CD14-positive monocyte (primary cell): ENCODE measurements around the gene ESF1. TPM values are rescaled to one million over a fixed set of nuclear protein-coding genes. Genes with fewer than 3 reads are reported as not detected.

Experiments
- DNase-seq, 3 donors: peaks; one replicate each; pipeline ENCODE4 v3.0.0-alpha.2; 2011 to 2022
- H2AFZ ChIP-seq: 2 replicates; pipeline ENCODE4 v1.6.0; 2012; ENCODE audit warnings: mild to moderate bottlenecking, low read depth, low read length, inconsistent platforms; ENCODE audit not compliant: insufficient read depth, poor library complexity, severe bottlenecking
- H3K27ac ChIP-seq, 2 donors: 1 replicate in 1 of 2; 2 replicates in 1 of 2; pipeline ENCODE4 v1.5.1; 2012 to 2013; ENCODE audit warnings: low read length in 2 of 2, control low read depth in 1 of 2, inconsistent platforms in 1 of 2, low read depth in 1 of 2, mild to moderate bottlenecking in 1 of 2
- H3K27me3 ChIP-seq, 2 donors: one replicate each; pipeline versions ENCODE4 v1.6.0 to v1.6.1; 2011 to 2013; ENCODE audit warnings: low read length in 2 of 2; ENCODE audit not compliant: control insufficient read depth in 2 of 2, insufficient read depth in 2 of 2
- H3K36me3 ChIP-seq, 2 donors: replicated peaks in 1 of 2; 1 replicate in 1 of 2; 2 replicates in 1 of 2; pipeline versions ENCODE4 v1.5.1 to v1.6.1; 2012 to 2013; ENCODE audit warnings: low read length in 2 of 2, control low read depth in 1 of 2, inconsistent platforms in 1 of 2, mild to moderate bottlenecking in 1 of 2; ENCODE audit not compliant: insufficient read depth in 2 of 2, control insufficient read depth in 1 of 2
- H3K4me1 ChIP-seq, 2 donors: 1 replicate in 1 of 2; 2 replicates in 1 of 2; pipeline versions ENCODE4 v1.5.1 to v1.6.1; 2012 to 2013; ENCODE audit warnings: low read length in 2 of 2, control low read depth in 1 of 2, inconsistent platforms in 1 of 2, mild to moderate bottlenecking in 1 of 2, moderate library complexity in 1 of 2; ENCODE audit not compliant: insufficient read depth in 2 of 2, control insufficient read depth in 1 of 2
- H3K4me2 ChIP-seq: replicated peaks from 2 replicates; pipeline ENCODE3; 2012; ENCODE audit warnings: low read length, moderate library complexity, mild to moderate bottlenecking; ENCODE audit not compliant: poor library complexity, severe bottlenecking; ENCODE audit errors: extremely low read depth
- H3K4me3 ChIP-seq, 3 experiments: fragments of 200-600 bp in 1 of 3; sonication (generic) in 1 of 3; replicated peaks in 1 of 3; 1 replicate in 2 of 3; 2 replicates in 1 of 3; pipeline ENCODE4 v1.5.1; 2011 to 2013; ENCODE audit warnings: low read length in 3 of 3, mild to moderate bottlenecking in 3 of 3, control low read depth in 2 of 3, low read depth in 2 of 3, inconsistent platforms in 1 of 3, moderate library complexity in 1 of 3
- H3K79me2 ChIP-seq: 2 replicates; pipeline ENCODE4 v1.6.0; 2012; ENCODE audit warnings: mild to moderate bottlenecking, control low read depth, inconsistent platforms, low read length, moderate library complexity; ENCODE audit not compliant: insufficient read depth
- H3K9ac ChIP-seq: 2 replicates; pipeline ENCODE4 v1.6.0; 2017; ENCODE audit warnings: low read length, mild to moderate bottlenecking; ENCODE audit not compliant: insufficient read depth, poor library complexity, severe bottlenecking
- H3K9me3 ChIP-seq, 2 donors: replicated peaks in 1 of 2; 1 replicate in 1 of 2; 2 replicates in 1 of 2; pipeline versions ENCODE4 v1.5.1 to v1.6.1; 2012 to 2013; ENCODE audit warnings: low read length in 2 of 2, control low read depth in 1 of 2; ENCODE audit not compliant: control insufficient read depth in 1 of 2, insufficient read depth in 1 of 2
- H4K20me1 ChIP-seq: 2 replicates; pipeline ENCODE4 v1.6.0; 2012; ENCODE audit warnings: mild to moderate bottlenecking, low read length, control low read depth, moderate library complexity; ENCODE audit not compliant: insufficient read depth
- H3K27ac Mint-ChIP-seq, 7 donors: one replicate each; pipeline ENCODE4 v1.8.0; 2020; ENCODE audit warnings: mild to moderate bottlenecking in 7 of 7, mixed read lengths in 7 of 7, moderate library complexity in 6 of 7, inconsistent platforms in 2 of 7
- H3K27me3 Mint-ChIP-seq, 3 donors: one replicate each; pipeline ENCODE4 v1.8.0; 2021 to 2022; ENCODE audit warnings: low read depth in 3 of 3, mild to moderate bottlenecking in 3 of 3, mixed read lengths in 3 of 3, moderate library complexity in 3 of 3, inconsistent platforms in 1 of 3
- H3K36me3 Mint-ChIP-seq, 2 donors: one replicate each; pipeline ENCODE4 v1.8.0; 2020; ENCODE audit warnings: mixed read lengths in 2 of 2, inconsistent platforms in 1 of 2, mild to moderate bottlenecking in 1 of 2
- H3K4me1 Mint-ChIP-seq: one replicate; pipeline ENCODE4 v1.8.0; 2020; ENCODE audit warnings: mild to moderate bottlenecking, mixed read lengths
- H3K4me3 Mint-ChIP-seq, 2 donors: one replicate each; pipeline ENCODE4 v1.8.0; 2020; ENCODE audit warnings: mild to moderate bottlenecking in 2 of 2, mixed read lengths in 2 of 2, moderate library complexity in 1 of 2
- H3K9me3 Mint-ChIP-seq, 7 donors: one replicate each; pipeline ENCODE4 v1.8.0; 2020 to 2022; ENCODE audit warnings: mixed read lengths in 7 of 7, mild to moderate bottlenecking in 6 of 7, moderate library complexity in 6 of 7, inconsistent platforms in 2 of 7
- CTCF ChIP-seq: fragments of 200-600 bp; IDR thresholded peaks from one replicate; pipeline ENCODE4 v1.8.0; 2022; ENCODE audit warnings: antibody characterized with exemption, mild to moderate bottlenecking
- WGBS: methylation state at CpG from one replicate; pipeline ENCODE4 v1.1.5; 2013; ENCODE audit warnings: missing lambda C conversion rate; ENCODE audit not compliant: insufficient coverage; 5-methylcytosine and 5-hydroxymethylcytosine counted together
- intact Hi-C, 2 donors: fragments of 100-400 bp; cut with micrococcal nuclease; formaldehyde crosslinking; loops; one replicate each; pipeline versions ENCODE4 v1.15.0 to v1.15.1; 2023
- polyA plus RNA-seq, 3 donors: library from polyadenylated mRNA; depleted of rRNA in 1 of 3; unstranded in 2 of 3; stranded (reverse) in 1 of 3; fragments of 300-500 nt in 2 of 3; fragments of >200 nt in 1 of 3; fragmentation: Illumina TruSeq in 2 of 3; gene quantifications; 1 replicate in 2 of 3; 2 replicates in 1 of 3; pipeline ENCODE4 v1.2.3, GENCODE V29; 2012 to 2021

Gene ESF1
- polyA plus RNA-seq, 3 donors, result 0.73 to 2.3 (median 1.7) TPM

- H3K79me2 ChIP-seq, result peaks cover 36% of the 10 kb centered on the region
- H3K4me3 ChIP-seq, result no peak overlapping the region
- intact Hi-C loops, result loop anchor here in 1 of 2 donors (10.0 kb wide), 1 partner anchor 154 kb away; the partner anchor contains the start of gene TASP1
- H3K36me3 ChIP-seq, result peaks cover 41 to 62% of the 10 kb centered on the region in 2 donors
- H3K9ac ChIP-seq, result no peak overlapping the region
- no peaks in the 10 kb centered on the region for H3K27me3 ChIP-seq
- no peaks in the 10 kb centered on the region for H4K20me1 ChIP-seq
- no CpG with 5 or more reads among the region's 1 CpG for WGBS
- H3K27ac Mint-ChIP-seq, result peak overlapping the region in 1 of 7 donors; percentile 48
- peak in 1 of 3 donors; percentile 14 for DNase-seq
- H3K27ac ChIP-seq, result no peak overlapping the region
- no peaks in the 10 kb centered on the region for H3K9me3 ChIP-seq
- peaks cover 22 to 33% of the 10 kb centered on the region in 2 donors for H3K4me1 ChIP-seq
- H3K4me3 Mint-ChIP-seq, result no peak overlapping the region
- H3K4me1 Mint-ChIP-seq, result peaks cover 32% of the 10 kb centered on the region
- no peak overlapping the region for H2AFZ ChIP-seq
- H3K27me3 Mint-ChIP-seq, result peaks cover 0 to 4% (median 0%) of the 10 kb centered on the region in 3 donors
- H3K36me3 Mint-ChIP-seq, result peaks cover 38 to 39% of the 10 kb centered on the region in 2 donors
- H3K4me2 ChIP-seq, result no peak overlapping the region
- peak; percentile 36 for TF ChIP-seq CTCF
- H3K9me3 Mint-ChIP-seq, result peaks cover 0 to 1% (median 0%) of the 10 kb centered on the region in 7 donors
Measured at GRCh38 chr20:13788167-13788834, 3.6 kb upstream of the ESF1 start.

GRCh38 chr20:13786143-13786828 is 1.6 kb upstream of the ESF1 start:
- Mint-ChIP-seq H3K36me3 (peaks cover 38 to 40% of the 10 kb centered on the region in 2 donors), H3K27ac (peak overlapping the region in 4 of 7 donors; percentile 11 to 97 (median 50)), H3K4me3 (peak overlapping the region; percentile 24 to 68), H3K4me1 (peaks cover 32% of the 10 kb centered on the region), H3K9me3 (no peaks in the 10 kb centered on the region), H3K27me3 (peaks cover 0 to 4% (median 0%) of the 10 kb centered on the region in 3 donors)
- intact Hi-C loops, result loop anchor here in 1 of 2 donors (10.0 kb wide), 1 partner anchor 151 kb away; the partner anchor contains the start of gene TASP1
- Histone ChIP-seq H3K36me3 (peaks cover 33 to 58% of the 10 kb centered on the region in 2 donors), H2AFZ (no peak overlapping the region), H3K4me1 (peaks cover 22 to 33% of the 10 kb centered on the region in 2 donors), H3K4me2 (peak overlapping the region; percentile 96), H4K20me1 (no peaks in the 10 kb centered on the region), H3K79me2 (peaks cover 44% of the 10 kb centered on the region), H3K9me3 (no peaks in the 10 kb centered on the region), H3K27ac (peak overlapping the region in 1 of 2 donors; percentile 36), H3K27me3 (no peaks in the 10 kb centered on the region), H3K9ac (no peak overlapping the region), H3K4me3 (peak overlapping the region in 1 of 3 experiments; percentile 94)
- no peak for DNase-seq
- 100% methylated on average over 1 of the region's 8 CpGs for WGBS
- TF ChIP-seq CTCF, result no peak
